ENCODE data around the gene TMEM108.

Gene TMEM108

DNA sequence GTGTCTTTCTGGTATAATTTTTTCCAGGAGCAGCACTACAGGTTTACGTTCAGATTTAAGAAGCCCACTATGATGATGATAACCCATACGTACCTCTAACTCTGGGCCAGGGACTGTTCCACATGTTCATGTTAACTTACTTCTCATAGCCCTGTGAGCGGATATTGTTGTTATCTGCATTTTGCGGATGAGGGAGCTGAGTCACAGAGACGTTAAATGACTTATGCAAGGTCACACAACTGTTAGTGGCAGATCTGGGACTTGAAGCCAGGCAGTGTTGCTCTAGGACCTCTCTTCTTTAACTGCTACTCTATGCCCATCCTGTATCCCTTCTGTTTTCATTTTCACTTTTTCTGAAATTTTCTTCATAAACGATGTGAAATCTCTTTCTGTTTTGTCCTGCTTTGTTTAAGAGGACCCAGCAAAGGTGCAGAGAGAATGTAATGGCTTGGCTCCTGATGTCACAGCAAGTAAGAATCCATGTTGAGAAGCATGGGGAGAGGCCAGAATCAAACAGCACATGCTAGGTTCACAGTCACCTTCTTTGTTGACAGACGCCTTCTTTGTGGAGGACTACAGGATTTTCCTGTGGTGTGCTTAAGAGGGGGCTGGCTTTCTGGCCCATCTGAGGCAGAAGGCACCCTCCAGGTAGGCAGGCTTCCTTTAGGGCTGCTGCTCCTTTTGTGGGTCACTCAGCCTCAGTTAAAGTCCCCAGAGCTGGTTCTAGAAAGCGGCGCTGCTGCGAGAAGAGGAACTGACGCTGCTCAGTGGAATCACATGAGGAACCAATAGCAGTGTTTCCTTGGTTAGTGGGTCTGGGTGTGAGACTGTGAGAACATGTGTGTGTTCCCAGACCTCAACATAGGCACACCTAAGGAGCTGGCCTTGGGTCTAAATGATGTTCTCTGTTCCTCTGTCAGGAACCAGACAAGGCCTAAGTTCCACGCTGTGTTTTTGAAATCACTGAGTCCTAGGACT is 121.6 kb downstream of the TMEM108 start:
- in situ Hi-C loops (cut with HindIII; ENCODE audit: low sequenced_read_pairs) = no loop called here

DNA sequence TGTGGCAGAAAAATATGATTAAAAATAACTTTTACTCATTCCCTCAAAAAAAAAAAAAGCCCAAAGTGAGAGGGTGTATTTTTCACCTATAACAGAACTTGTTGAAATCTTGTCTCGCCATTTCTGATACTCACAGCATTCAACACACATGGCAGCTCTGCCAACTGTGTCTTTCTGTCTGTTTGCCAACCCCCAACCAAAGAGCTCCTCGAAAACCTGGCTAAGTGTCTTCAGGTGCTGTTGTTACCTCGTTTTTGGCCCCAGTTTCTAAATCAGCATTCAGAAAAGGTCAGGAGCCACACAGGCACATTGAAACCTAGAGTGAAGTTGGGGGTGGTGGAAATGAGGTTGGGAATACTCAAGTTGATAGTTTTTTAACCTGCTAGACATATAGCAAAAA is 123.5 kb downstream of the TMEM108 start:
- in situ Hi-C loops (cut with HindIII; ENCODE audit: low sequenced_read_pairs) = no loop called here

DNA sequence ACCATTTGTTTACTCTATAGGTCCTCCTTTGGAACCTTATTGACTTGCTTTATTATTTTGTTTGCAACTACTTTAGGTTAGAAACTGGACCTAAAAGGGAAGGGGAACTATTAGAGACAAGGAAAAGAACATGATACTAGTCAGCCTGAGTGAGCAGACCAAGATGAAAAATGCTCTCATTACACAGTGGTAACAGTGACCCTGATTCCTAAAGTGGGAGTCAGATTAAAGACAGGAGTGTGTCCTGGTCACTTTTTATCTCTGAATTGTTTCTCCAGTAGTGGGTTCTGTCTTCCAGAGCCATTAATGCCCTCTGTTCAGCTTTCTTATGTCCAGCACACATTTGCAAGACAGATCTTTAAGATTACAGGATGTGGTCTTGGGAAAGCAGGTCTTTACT is 124.1 kb downstream of the TMEM108 start:
- in situ Hi-C loops (cut with HindIII; ENCODE audit: low sequenced_read_pairs) = no loop called here

- in situ Hi-C loops (cut with HindIII; ENCODE audit: low sequenced_read_pairs) = no loop called here
Measured at GRCh38 chr3:133162670-133163305, 124.6 kb downstream of the TMEM108 start.

GRCh38 chr3:133167340-133168024 is 129.3 kb downstream of the TMEM108 start:
- in situ Hi-C loops (cut with HindIII; ENCODE audit: low sequenced_read_pairs) = no loop called here

DNA sequence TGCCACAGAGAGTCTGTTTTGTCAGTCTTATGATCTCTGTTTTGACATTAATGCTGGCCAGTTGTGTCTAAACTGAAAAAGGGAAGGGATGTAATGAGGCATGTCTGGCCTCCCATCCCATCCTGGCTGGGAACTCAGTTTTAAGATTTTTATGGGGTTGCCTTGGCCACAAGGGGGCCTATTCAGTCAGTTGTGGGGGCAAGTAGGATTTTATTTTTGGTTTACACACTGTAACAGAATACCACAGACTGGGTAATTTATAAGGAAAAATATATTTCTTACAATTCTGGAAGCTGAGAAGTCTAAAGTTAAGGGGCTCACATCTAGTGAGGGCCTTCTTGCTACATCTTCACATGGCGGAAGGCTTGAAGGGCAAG is 129.8 kb downstream of the TMEM108 start:
- in situ Hi-C loops (cut with HindIII; ENCODE audit: low sequenced_read_pairs) = no loop called here

- in situ Hi-C loops (cut with HindIII; ENCODE audit: low sequenced_read_pairs) = no loop called here
Measured at GRCh38 chr3:133169331-133170068, 131.3 kb downstream of the TMEM108 start.

- in situ Hi-C loops (cut with HindIII; ENCODE audit: low sequenced_read_pairs) = no loop called here
Measured at GRCh38 chr3:133171831-133172230, 133.6 kb downstream of the TMEM108 start.

- in situ Hi-C loops (cut with HindIII; ENCODE audit: low sequenced_read_pairs) = no loop called here
Measured at GRCh38 chr3:133181392-133182150, 143.4 kb downstream of the TMEM108 start.

GRCh38 chr3:133187870-133188379 is 149.7 kb downstream of the TMEM108 start:
- in situ Hi-C loops (cut with HindIII; ENCODE audit: low sequenced_read_pairs) = no loop called here

DNA sequence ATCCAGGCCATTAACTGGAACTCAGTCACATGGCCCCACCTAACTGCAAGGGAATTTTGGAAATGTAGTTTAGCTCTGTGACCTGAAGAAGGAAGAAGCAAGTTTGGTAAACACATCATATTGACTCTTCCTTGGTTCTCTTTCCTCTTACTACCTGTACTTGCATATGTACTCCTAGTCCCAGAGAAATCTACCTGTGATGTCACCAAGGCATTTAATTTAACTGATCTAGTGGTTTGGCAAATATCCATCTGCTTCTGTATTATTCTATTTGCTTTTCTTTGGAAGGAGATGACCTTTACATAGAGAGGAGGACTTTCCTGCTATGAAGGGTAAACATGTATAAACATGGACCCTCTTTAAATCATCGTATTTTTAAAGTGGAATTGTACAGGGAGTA is 150.8 kb downstream of the TMEM108 start:
- in situ Hi-C loops (cut with HindIII; ENCODE audit: low sequenced_read_pairs) = no loop called here

GRCh38 chr3:133189893-133190292 is 151.7 kb downstream of the TMEM108 start:
- in situ Hi-C loops (cut with HindIII; ENCODE audit: low sequenced_read_pairs) = no loop called here

GRCh38 chr3:133191818-133192217 is 153.6 kb downstream of the TMEM108 start:
- in situ Hi-C loops (cut with HindIII; ENCODE audit: low sequenced_read_pairs) = no loop called here

DNA sequence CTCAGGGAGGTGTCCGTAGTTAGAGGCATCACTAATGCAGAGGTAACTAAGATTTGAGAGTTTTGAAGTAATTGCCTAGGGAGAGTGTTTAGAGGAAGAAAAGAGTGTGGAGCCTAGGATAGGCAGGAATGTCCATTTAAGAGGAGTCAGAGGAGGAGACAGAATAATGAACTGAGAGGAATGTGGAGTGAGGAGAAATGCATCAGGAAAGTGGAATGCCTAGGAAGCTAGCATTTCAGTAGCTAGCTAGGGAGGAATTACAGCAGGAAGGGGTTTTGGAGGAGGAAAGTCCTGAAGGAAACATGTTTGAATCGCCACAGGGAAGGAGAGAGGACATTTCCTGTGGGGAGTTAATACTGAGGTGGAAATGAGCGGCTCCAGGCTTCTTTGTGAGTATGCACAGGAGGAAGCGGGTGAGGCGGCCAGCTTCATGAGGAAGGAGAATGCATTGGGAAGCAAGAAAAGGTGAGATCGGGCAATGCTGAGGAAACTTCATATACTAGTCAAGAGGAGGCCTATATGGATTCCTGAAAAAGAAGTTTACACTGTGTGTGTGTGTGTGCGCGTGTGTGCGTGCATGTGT is 154.3 kb downstream of the TMEM108 start:
- in situ Hi-C loops (cut with HindIII; ENCODE audit: low sequenced_read_pairs) = no loop called here

- in situ Hi-C loops (cut with HindIII; ENCODE audit: low sequenced_read_pairs) = no loop called here
Measured at GRCh38 chr3:133192967-133193366, 154.8 kb downstream of the TMEM108 start.

- in situ Hi-C loops (cut with HindIII; ENCODE audit: low sequenced_read_pairs) = no loop called here
Measured at GRCh38 chr3:133196527-133196926, 158.3 kb downstream of the TMEM108 start.

GRCh38 chr3:133197619-133198018 is 159.4 kb downstream of the TMEM108 start:
- in situ Hi-C loops (cut with HindIII; ENCODE audit: low sequenced_read_pairs) = no loop called here

- in situ Hi-C loops (cut with HindIII; ENCODE audit: low sequenced_read_pairs) = no loop called here
Measured at GRCh38 chr3:133206921-133207320, 168.7 kb downstream of the TMEM108 start.

GRCh38 chr3:133208184-133208583 is 170.0 kb downstream of the TMEM108 start:
- in situ Hi-C loops (cut with HindIII; ENCODE audit: low sequenced_read_pairs) = no loop called here

Measured in DLD1 (cell line).